OCI-LY1 (cell line): Measurements from ENCODE around the gene MOB3A.
A peak's percentile ranks its signal among the peaks of the same experiment; 100 is the strongest.

Experiments
- H2AFZ ChIP-seq: fragments of 200-600 bp; sonication (generic), shearing (Covaris generic); 2 replicates; pipeline ENCODE4 v1.6.0; 2014; ENCODE audit warnings: antibody characterized with exemption, mild to moderate bottlenecking, low read length
- H3F3A ChIP-seq: fragments of 200-600 bp; sonication (generic), shearing (Covaris generic); 2 replicates; pipeline ENCODE4 v1.6.0; 2014; ENCODE audit warnings: mild to moderate bottlenecking, antibody characterized with exemption, low read length, moderate library complexity; ENCODE audit not compliant: insufficient read depth
- H3K27ac ChIP-seq: fragments of 200-600 bp; sonication (generic); 2 replicates; pipeline ENCODE4 v1.5.1; 2014; ENCODE audit warnings: low read length, mixed run types, mild to moderate bottlenecking, low read depth; ENCODE audit not compliant: poor library complexity, severe bottlenecking
- H3K27me3 ChIP-seq: fragments of 200-600 bp; sonication (generic); 2 replicates; pipeline ENCODE4 v1.6.0; 2014; ENCODE audit warnings: antibody characterized with exemption, mild to moderate bottlenecking, low read length, moderate library complexity; ENCODE audit not compliant: insufficient read depth
- H3K36me3 ChIP-seq: fragments of 200-600 bp; sonication (generic); 2 replicates; pipeline ENCODE4 v1.6.1; 2014; ENCODE audit warnings: mild to moderate bottlenecking, antibody characterized with exemption, low read length, moderate library complexity, mixed read lengths; ENCODE audit not compliant: insufficient read depth
- H3K4me1 ChIP-seq: fragments of 200-600 bp; sonication (generic); 2 replicates; pipeline ENCODE4 v1.5.1; 2014; ENCODE audit warnings: mild to moderate bottlenecking, low read length, moderate library complexity; ENCODE audit not compliant: insufficient read depth, severe bottlenecking
- H3K4me2 ChIP-seq: fragments of 200-600 bp; sonication (generic), shearing (Covaris generic); 2 replicates; pipeline ENCODE4 v1.6.1; 2014; ENCODE audit warnings: low read length
- H3K4me3 ChIP-seq: fragments of 200-600 bp; sonication (generic); 2 replicates; pipeline ENCODE4 v1.5.1; 2014; ENCODE audit warnings: low read length, low read depth, mild to moderate bottlenecking, mixed read lengths; ENCODE audit not compliant: poor library complexity, severe bottlenecking
- H3K79me2 ChIP-seq: fragments of 200-600 bp; shearing (Covaris generic); 2 replicates; pipeline ENCODE4 v1.6.1; 2016; ENCODE audit warnings: mixed run types, low read length, mixed read lengths; ENCODE audit not compliant: insufficient read depth
- H3K9ac ChIP-seq: fragments of 200-600 bp; sonication (generic), shearing (Covaris generic); 2 replicates; pipeline ENCODE4 v1.6.1; 2014; ENCODE audit warnings: mild to moderate bottlenecking, low read length, mixed read lengths
- H3K9me2 ChIP-seq: fragments of 200-600 bp; sonication (generic), shearing (Covaris generic); 2 replicates; pipeline ENCODE4 v1.6.1; 2014; ENCODE audit warnings: low read depth, mild to moderate bottlenecking, low read length, mixed read lengths
- H3K9me3 ChIP-seq: fragments of 200-600 bp; shearing (Covaris generic); 2 replicates; pipeline ENCODE4 v1.6.1; 2014; ENCODE audit warnings: low read length, mixed read lengths
- H4K20me1 ChIP-seq: fragments of 200-600 bp; sonication (generic), shearing (Covaris generic); 2 replicates; pipeline ENCODE4 v1.6.0; 2016; ENCODE audit warnings: mild to moderate bottlenecking, low read length; ENCODE audit not compliant: insufficient read depth
- CTCF ChIP-seq: fragments of 200-600 bp; sonication (generic), shearing (Covaris generic); IDR thresholded peaks from 2 replicates; pipeline ENCODE4 v1.5.1; 2017; ENCODE audit warnings: mild to moderate bottlenecking, antibody characterized with exemption, low read length, moderate library complexity, mixed read lengths
- EZH2 ChIP-seq: fragments of 200-600 bp; sonication (generic), shearing (Covaris generic); IDR thresholded peaks from 2 replicates; pipeline ENCODE4 v1.8.0; 2017; ENCODE audit warnings: borderline replicate concordance, mixed run types, mild to moderate bottlenecking, antibody characterized with exemption, low read length, moderate library complexity, mixed read lengths

MOB3A gene

GRCh38 chr19:2050991-2051772 is 44.9 kb downstream of the MOB3A start, which contains the start of gene MKNK2:
MKNK2 (minus strand) TSS chr19:2051244; CDS start chr19:2050851, 393 bp downstream.
- Histone ChIP-seq H3K9me3 (no peaks in the 10 kb centered on the region), H3K27ac (peak within 1 kb of the TSS; percentile 90), H3K36me3 (peaks cover 5% of the 10 kb centered on the region; the same call in 1 of the 2 replicates), H3K79me2 (no peaks in the 10 kb centered on the region), H3K4me3 (peak within 1 kb of the TSS; percentile 77), H4K20me1 (no peaks in the 10 kb centered on the region), H3K27me3 (no peaks in the 10 kb centered on the region), H3K4me2 (peak within 1 kb of the TSS; percentile 91), H3K4me1 (peaks cover 63% of the 10 kb centered on the region), H3K9ac (peak within 1 kb of the TSS; percentile 60), H3F3A (no peaks in the 10 kb centered on the region), H2AFZ (no peak within 1 kb of the TSS), H3K9me2 (no peaks in the 10 kb centered on the region)
- TF ChIP-seq CTCF, result 0 out of 2 replicates have a peak, but pooled peaks have one; percentile 5
- no peak for TF ChIP-seq EZH2

- H2AFZ ChIP-seq, result no peak overlapping the region
- H3K4me1 ChIP-seq, result peaks cover 59% of the 10 kb centered on the region
- TF ChIP-seq EZH2 (no peak), CTCF (no peak)
- H3K27me3 ChIP-seq, result no peaks in the 10 kb centered on the region
- H3K36me3 ChIP-seq, result peaks cover 11% of the 10 kb centered on the region; the same call in 1 of the 2 replicates
- peak overlapping the region; percentile 91 for H3K4me2 ChIP-seq
- H3K27ac ChIP-seq, result peak overlapping the region; percentile 39
- H3K79me2 ChIP-seq, result no peaks in the 10 kb centered on the region
- H3K9me2 ChIP-seq, result no peaks in the 10 kb centered on the region
- H3K4me3 ChIP-seq, result peak overlapping the region; percentile 77
- H3K9me3 ChIP-seq, result no peaks in the 10 kb centered on the region
- H3K9ac ChIP-seq, result peak overlapping the region; percentile 60
- no peaks in the 10 kb centered on the region for H3F3A ChIP-seq
- no peaks in the 10 kb centered on the region for H4K20me1 ChIP-seq
Measured at GRCh38 chr19:2050349-2050990, 45.7 kb downstream of the MOB3A start.

GRCh38 chr19:2049741-2050348 is 46.3 kb downstream of the MOB3A start:
- Histone ChIP-seq H3F3A (no peaks in the 10 kb centered on the region), H3K9me2 (no peaks in the 10 kb centered on the region), H3K9ac (peak overlapping the region; percentile 60), H4K20me1 (no peaks in the 10 kb centered on the region), H3K27ac (peak overlapping the region; percentile 39), H3K4me3 (peak overlapping the region; percentile 77), H3K4me1 (peaks cover 60% of the 10 kb centered on the region), H2AFZ (no peak overlapping the region), H3K36me3 (peaks cover 11% of the 10 kb centered on the region; the same call in 1 of the 2 replicates), H3K9me3 (no peaks in the 10 kb centered on the region), H3K4me2 (peak overlapping the region; percentile 91), H3K79me2 (no peaks in the 10 kb centered on the region), H3K27me3 (no peaks in the 10 kb centered on the region)
- TF ChIP-seq CTCF (no peak), EZH2 (no peak)
